ENCODE results near the gene GEMIN8. TPM values are rescaled to one million over a fixed set of nuclear protein-coding genes. Genes with fewer than 3 reads are reported as not detected.

GEMIN8 gene
- total RNA-seq, 1 donor, result 17.0 TPM

- H3K27me3 ChIP-seq (ENCODE audit: insufficient read depth, low read length), result peaks cover 7% of the 10 kb centered on the region
- no peak for DNase-seq (ENCODE audit: insufficient read length, low spot score, missing footprints)
- H3K79me2 ChIP-seq (ENCODE audit: insufficient read depth, low read length), result no peaks in the 10 kb centered on the region
- no peaks in the 10 kb centered on the region for H3K36me3 ChIP-seq (ENCODE audit: insufficient read depth, low read length)
- H3K4me2 ChIP-seq (ENCODE audit: insufficient read depth, low read length), result no peak overlapping the region
- H2AFZ ChIP-seq (ENCODE audit: low read length), result no peak overlapping the region
- H3K4me1 ChIP-seq (ENCODE audit: insufficient read depth, low read length), result no peaks in the 10 kb centered on the region
- no peak overlapping the region for H3K4me3 ChIP-seq (ENCODE audit: insufficient read depth, low read length)
- no peaks in the 10 kb centered on the region for H4K20me1 ChIP-seq (ENCODE audit: insufficient read depth, low read length)
- H3K27ac ChIP-seq (ENCODE audit: low read depth, low read length), result no peak overlapping the region
- TF ChIP-seq CTCF (IDR thresholded peaks at IDR 0.05; ENCODE audit: extremely low read depth, low read depth, low read length), result no peak
- peaks cover 2% of the 10 kb centered on the region for H3K9me3 ChIP-seq (ENCODE audit: low read depth, low read length)
These were observed 46.0 kb downstream of the GEMIN8 start for GRCh38 chrX:13983734-13984133.

GRCh38 chrX:13968198-13968597, 61.5 kb downstream of the GEMIN8 start:
- TF ChIP-seq CTCF (IDR thresholded peaks at IDR 0.05; ENCODE audit: extremely low read depth, low read depth, low read length), result no peak
- Histone ChIP-seq H3K9me3 (ENCODE audit: low read depth, low read length) (no peaks in the 10 kb centered on the region), H3K4me1 (ENCODE audit: insufficient read depth, low read length) (no peaks in the 10 kb centered on the region), H3K27me3 (ENCODE audit: insufficient read depth, low read length) (peaks cover 8% of the 10 kb centered on the region), H3K36me3 (ENCODE audit: insufficient read depth, low read length) (no peaks in the 10 kb centered on the region), H3K4me3 (ENCODE audit: insufficient read depth, low read length) (no peak overlapping the region), H3K27ac (ENCODE audit: low read depth, low read length) (no peak overlapping the region), H3K79me2 (ENCODE audit: insufficient read depth, low read length) (no peaks in the 10 kb centered on the region), H3K4me2 (ENCODE audit: insufficient read depth, low read length) (no peak overlapping the region), H2AFZ (ENCODE audit: low read length) (no peak overlapping the region), H4K20me1 (ENCODE audit: insufficient read depth, low read length) (no peaks in the 10 kb centered on the region)
- no peak for DNase-seq (ENCODE audit: insufficient read length, low spot score, missing footprints)

- no peak overlapping the region for H3K4me2 ChIP-seq (ENCODE audit: insufficient read depth, low read length)
- no peak overlapping the region for H3K27ac ChIP-seq (ENCODE audit: low read depth, low read length)
- H3K4me1 ChIP-seq (ENCODE audit: insufficient read depth, low read length), result no peaks in the 10 kb centered on the region
- peaks cover 8% of the 10 kb centered on the region for H3K27me3 ChIP-seq (ENCODE audit: insufficient read depth, low read length)
- H3K36me3 ChIP-seq (ENCODE audit: insufficient read depth, low read length), result no peaks in the 10 kb centered on the region
- H3K9me3 ChIP-seq (ENCODE audit: low read depth, low read length), result no peaks in the 10 kb centered on the region
- DNase-seq (ENCODE audit: insufficient read length, low spot score, missing footprints), result no peak
- no peak for TF ChIP-seq CTCF (IDR thresholded peaks at IDR 0.05; ENCODE audit: extremely low read depth, low read depth, low read length)
- H4K20me1 ChIP-seq (ENCODE audit: insufficient read depth, low read length), result no peaks in the 10 kb centered on the region
- H2AFZ ChIP-seq (ENCODE audit: low read length), result no peak overlapping the region
- H3K4me3 ChIP-seq (ENCODE audit: insufficient read depth, low read length), result no peak overlapping the region
- no peaks in the 10 kb centered on the region for H3K79me2 ChIP-seq (ENCODE audit: insufficient read depth, low read length)
These were observed 62.1 kb downstream of the GEMIN8 start for GRCh38 chrX:13967636-13968035.

DNA sequence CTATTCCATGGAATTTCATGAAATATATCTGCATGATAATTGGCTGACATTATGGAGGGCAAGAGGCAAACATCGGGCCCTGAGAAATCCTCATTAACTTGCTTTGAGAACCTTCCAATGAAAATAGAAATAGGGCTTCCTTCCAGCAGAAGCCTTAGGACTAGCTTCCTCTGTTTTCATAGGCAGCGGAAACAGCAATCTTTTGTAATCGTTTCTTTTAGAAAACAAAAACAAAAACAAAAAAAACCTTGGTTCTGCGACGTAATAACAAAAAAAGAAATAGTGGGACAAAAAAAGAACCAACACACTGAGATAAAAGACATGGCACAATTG, 62.9 kb downstream of the GEMIN8 start:
- no peak for TF ChIP-seq CTCF (IDR thresholded peaks at IDR 0.05; ENCODE audit: extremely low read depth, low read depth, low read length)
- H3K4me3 ChIP-seq (ENCODE audit: insufficient read depth, low read length), result no peak overlapping the region
- no peak overlapping the region for H3K4me2 ChIP-seq (ENCODE audit: insufficient read depth, low read length)
- no peak for DNase-seq (ENCODE audit: insufficient read length, low spot score, missing footprints)
- H2AFZ ChIP-seq (ENCODE audit: low read length), result peak overlapping the region; percentile 47
- H4K20me1 ChIP-seq (ENCODE audit: insufficient read depth, low read length), result no peaks in the 10 kb centered on the region
- H3K27me3 ChIP-seq (ENCODE audit: insufficient read depth, low read length), result peaks cover 8% of the 10 kb centered on the region
- no peaks in the 10 kb centered on the region for H3K36me3 ChIP-seq (ENCODE audit: insufficient read depth, low read length)
- no peaks in the 10 kb centered on the region for H3K79me2 ChIP-seq (ENCODE audit: insufficient read depth, low read length)
- no peaks in the 10 kb centered on the region for H3K4me1 ChIP-seq (ENCODE audit: insufficient read depth, low read length)
- no peak overlapping the region for H3K27ac ChIP-seq (ENCODE audit: low read depth, low read length)
- no peaks in the 10 kb centered on the region for H3K9me3 ChIP-seq (ENCODE audit: low read depth, low read length)
